HG02610 (cell line): ENCODE results near the gene ZNF423.
"Not testable (repeated sequence)": the region's sequence is repeated elsewhere in the genome, so short reads cannot be mapped to it uniquely, and the experiment has no call there.

Experiments used
- ATAC-seq: cut with Tn5 transposase; IDR thresholded peaks from one replicate; pipeline ENCODE4 v1.9.1; 2021; ENCODE audit warnings: mild to moderate bottlenecking, moderate library complexity; ENCODE audit not compliant: unreplicated experiment

ZNF423 gene

DNA sequence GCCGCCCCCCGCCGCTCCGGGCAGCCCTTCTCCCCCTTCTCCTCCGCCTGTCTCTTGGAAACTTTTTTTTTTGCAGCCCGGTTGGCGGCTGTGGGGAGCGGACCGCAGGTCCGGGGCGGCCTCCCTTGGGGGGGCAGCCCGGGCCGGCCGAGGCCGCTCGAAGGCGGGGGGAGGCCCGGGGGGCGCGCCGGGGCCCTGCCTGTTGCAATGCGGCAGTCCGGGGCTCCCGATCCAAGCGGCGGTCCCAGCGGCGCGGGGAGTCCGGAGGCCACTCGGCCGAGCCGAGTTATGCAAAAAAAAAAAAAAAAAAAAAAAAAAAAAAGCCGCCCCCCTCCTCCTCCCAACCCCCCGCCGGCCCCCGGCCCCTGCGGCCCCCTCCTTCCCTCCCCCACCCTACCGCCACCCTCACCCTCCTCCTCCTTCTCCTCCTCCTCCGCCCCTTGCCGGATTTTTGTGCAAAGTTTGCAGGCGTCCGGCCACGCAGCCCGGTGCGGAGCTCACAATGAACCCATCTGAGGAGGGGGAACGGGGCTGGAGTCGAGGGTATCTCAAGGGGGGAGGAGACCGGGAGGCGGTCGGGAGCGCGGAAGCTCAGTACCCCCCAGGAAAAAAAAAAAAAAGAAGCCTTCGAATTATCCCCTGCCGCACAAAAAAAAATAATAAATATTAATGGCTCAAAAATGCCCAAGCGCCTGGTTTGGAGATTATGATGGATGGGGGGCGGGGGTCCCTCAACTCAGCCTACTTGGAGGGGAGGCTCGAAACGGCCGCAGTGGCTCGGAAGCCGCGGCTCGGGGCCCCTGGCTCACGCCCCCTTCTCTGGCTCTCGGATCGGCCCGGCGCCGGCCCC, at the start of gene ZNF423:
TSS of gene ZNF423 (minus strand) at position 291 of the 850 bp plus-strand sequence. CDS start 338 bp downstream, outside the sequence.
- peak; percentile 5 for ATAC-seq

DNA sequence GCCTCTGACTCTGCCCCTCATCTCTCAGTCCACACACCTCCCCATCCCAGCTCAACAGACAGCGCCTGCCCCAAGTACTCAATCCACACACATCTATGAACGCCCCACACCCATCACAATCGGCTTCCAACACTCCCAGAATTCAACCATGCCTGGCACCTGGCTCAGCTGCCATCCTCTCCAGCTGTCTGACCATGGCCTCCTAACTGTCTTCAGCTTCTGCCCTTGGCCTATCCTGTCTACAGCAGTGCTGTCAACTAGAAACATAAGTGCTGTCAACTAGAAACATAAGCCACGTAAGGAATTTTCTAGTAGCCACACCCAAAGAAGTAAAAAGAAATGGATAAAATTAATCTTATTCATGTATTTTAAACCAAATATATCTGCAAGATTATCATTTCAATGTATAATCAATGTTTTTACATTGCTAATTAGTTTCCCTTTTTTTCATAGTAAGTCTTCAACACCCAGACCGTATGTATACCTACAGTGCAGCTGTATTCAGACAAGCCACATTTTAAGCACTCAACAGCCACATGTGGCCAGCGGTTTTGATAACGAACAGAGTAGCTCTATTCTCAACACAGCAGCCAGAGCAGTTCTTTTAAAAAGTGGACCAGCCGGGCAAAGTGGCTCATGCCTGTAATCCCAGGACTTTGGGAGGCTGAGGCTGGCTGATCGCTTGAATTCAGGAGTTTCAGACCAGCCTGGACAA, 48.6 kb upstream of the ZNF423 start:
- no peak for ATAC-seq

DNA sequence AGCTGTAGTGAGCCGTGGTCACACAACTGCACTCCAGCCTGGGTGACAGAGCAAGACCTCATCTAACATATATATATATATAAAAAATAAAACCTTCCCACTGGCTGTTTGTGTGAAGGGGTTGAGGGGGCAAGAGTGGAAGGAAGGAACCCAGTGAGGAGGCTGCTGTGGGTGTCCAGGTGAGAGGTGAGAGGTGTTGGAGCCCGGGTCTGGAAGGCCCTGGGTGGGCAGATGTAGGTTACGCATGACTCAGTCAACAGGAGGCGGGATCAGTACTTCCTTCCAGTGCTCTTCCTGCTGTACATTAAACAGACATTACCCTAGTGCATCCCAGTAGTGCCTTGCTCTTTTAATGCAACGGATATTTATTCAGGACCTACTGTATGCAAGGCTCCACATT, 47.0 kb upstream of the ZNF423 start:
- no peak for ATAC-seq

DNA sequence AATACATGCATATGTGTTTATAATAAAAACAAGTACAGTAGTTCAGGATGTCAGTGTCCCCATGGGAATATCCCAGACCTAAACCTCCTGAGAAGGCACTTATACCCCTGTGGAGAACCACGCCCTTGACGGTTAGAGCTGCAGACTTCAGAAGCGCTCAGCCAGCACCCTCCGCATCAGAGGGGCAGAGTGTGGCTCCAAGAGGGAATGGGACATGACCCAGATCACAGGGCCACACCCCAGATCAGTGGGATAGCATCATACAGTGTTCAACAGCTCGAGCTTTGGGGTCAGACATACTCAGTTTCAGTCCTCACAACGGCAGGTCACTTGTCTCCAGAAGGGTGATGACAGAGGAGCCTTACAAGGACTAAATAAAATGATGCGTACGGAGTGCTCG, 45.8 kb upstream of the ZNF423 start:
- ATAC-seq = no peak

- ATAC-seq = no peak
These were observed 45.0 kb upstream of the ZNF423 start for GRCh38 chr16:49900875-49901274.

DNA sequence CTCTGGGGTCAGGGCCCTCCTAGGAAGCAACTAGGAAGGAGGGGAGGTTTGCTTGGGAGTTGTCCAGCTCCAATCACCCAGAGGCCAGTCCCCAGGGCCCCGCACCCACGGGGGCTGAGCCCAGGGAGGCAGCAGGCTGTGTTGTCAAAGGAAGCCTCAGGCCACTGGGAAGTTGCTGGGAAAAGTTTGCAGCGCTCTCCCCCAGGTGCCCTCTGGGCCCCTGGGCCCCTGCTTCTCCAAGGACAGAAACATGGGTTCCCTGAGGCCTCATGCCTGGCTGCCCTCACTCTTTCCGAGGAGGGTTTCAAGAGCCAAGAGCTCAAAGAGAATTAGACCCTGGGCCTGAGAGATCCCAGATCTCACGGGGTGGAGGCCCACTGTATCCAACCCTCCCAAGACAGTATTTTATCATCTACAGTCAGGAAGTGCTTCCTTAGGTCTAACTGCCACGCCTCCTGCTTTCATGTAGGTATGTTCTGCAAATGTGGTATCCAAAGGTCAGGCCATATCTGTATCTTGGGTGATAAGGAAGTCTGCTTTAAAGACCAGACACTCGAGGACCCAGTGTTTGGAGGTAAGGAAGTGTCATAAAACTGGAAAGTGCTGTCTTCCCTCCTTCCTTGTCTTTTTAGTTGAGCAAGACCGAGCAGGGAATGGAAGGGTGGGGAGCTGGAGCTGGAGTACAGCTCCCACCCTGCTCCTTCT, 44.2 kb upstream of the ZNF423 start:
- no peak for ATAC-seq

DNA sequence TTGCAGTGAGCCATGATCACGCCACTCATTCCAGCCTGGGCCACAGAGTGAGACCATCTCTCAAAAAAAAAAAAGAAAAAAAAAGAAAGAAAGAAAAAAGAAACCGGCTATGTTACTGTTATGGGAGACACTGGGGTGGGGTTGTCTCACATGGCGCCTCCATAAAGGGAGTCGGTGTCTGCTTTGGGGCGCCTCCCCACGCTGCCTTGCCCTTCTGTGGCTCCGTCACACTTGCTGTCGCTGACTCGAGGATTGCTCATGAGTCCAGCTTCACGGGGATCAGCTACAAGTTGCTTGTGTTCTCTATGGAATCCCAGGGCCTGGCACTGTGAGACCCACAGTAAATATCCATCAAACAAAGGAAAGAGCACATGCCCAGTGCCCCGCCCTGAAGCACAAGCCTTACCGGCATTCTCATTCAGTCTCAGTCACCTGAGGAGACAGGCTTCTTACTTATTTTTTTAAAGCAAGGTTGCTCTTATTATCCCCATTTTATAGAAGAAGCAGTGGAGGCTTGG, 40.6 kb upstream of the ZNF423 start:
- no peak for ATAC-seq

DNA sequence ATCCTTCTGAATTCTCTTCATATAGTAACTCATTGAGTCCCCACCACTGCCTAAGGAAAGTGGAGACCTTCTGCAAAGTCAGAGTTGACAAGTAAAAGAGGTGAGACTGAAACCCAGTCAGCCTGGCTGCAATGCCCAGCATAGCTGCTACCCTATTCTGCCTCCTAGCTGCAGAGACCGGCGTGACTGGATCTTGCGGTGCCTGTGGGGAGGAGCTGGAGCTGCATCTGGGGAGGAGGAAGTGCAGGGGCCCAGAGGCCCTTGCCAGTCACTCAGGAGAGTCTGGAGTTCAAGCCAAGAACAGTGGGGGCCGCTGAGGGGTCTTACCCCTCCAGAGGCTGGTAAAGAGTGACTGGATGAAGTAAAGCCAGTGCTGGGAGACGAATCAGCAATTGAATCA, 35.0 kb upstream of the ZNF423 start:
- no peak for ATAC-seq

GRCh38 chr16:49889725-49890397, 33.9 kb upstream of the ZNF423 start:
- no peak for ATAC-seq

DNA sequence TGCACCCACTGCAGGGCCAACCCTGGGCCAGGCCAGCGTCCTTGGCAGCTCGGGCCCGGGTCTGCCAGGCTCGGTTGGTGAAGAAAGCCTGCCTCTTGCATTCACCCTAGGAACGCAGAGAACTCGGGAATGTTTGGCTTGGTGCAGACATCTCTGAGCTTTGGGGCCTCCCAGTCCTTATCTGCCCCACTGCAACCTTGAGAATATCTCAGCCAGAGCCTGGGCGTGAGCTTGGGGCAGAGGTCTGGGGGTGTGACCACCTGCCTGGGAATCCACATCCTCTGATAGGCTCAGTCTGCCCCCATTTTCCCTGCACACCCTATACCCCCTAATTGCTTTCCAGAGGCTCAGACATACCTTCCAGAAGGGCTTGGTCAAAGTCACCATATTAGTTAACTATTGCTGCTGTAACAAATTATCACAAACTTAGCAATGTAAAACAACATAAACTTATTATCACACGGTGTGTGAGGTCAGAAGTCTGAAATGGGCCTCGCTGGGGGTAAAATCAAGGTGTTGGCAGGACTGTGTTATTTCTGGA, 30.7 kb upstream of the ZNF423 start:
- no peak for ATAC-seq

- no peak for ATAC-seq
These were observed 28.4 kb upstream of the ZNF423 start for GRCh38 chr16:49884033-49885015.

- ATAC-seq = no peak
These were observed 27.4 kb upstream of the ZNF423 start for GRCh38 chr16:49883076-49884014.

GRCh38 chr16:49881890-49882289, 26.0 kb upstream of the ZNF423 start:
- no peak for ATAC-seq

GRCh38 chr16:49878540-49878939, 22.6 kb upstream of the ZNF423 start:
- ATAC-seq = not testable (repeated sequence)

DNA sequence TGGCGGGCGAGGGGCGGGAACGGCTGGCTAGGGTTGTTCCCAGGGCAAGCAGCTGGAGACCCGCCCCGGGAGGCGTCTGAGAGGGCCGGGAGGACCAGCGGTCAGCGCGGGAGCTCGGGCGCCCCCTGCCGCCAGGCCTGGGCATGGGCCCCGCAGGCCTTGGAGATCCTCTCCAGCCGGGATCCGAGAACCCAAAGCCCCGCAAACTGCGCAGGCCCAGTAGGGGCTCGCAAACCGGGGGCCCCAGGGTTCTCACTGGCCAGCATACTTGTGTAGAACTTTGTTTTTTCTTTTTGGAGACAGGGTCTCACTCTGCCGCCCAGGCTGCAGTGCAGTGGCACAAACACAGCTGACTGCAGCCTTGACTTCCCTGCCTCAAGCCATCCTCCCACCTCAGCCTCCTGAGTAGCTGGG, 20.8 kb upstream of the ZNF423 start:
- ATAC-seq = no peak

- no peak for ATAC-seq
These were observed 20.1 kb upstream of the ZNF423 start for GRCh38 chr16:49875806-49876715.

GRCh38 chr16:49874613-49875237, 18.8 kb upstream of the ZNF423 start:
- no peak for ATAC-seq
